HCT116 (cell line): ENCODE measurements around the gene SRP54. TPM values are rescaled to one million over a fixed set of nuclear protein-coding genes. Genes with fewer than 3 reads are reported as not detected.

Experiments used
- ATAC-seq: fragments of 200-7000 bp; cut with Tn5 transposase; 2 replicates; pipeline ENCODE4 v1.9.1; 2020; ENCODE audit warnings: mild to moderate bottlenecking, moderate library complexity
- BruUV-seq: library from RNA; stranded (reverse); fragments of 400-500 nt; replicated peaks from 2 replicates; lab custom pipeline; 2021; lab: Mats Ljungman, UMichigan
- CTCF ChIA-PET: fragments of 300-600 bp; sonication (Branson Sonifier 250); formaldehyde crosslinking; loops from one replicate; lab custom pipeline; 2021; ENCODE audit warnings: antibody characterized with exemption; lab: Charles Lee
- POLR2A ChIA-PET: fragments of 300-600, 350-600 bp; sonication (Branson Sonifier 250); formaldehyde crosslinking; loops from one replicate; lab custom pipeline; 2021; ENCODE audit warnings: antibody characterized with exemption; lab: Charles Lee
- RAD21 ChIA-PET, 2 experiments: fragments of 300-600 bp; sonication (Branson Sonifier 250); formaldehyde crosslinking; loops; one replicate each; lab custom pipeline; 2023; ENCODE audit warnings: low total read pairs in 2 of 2; ENCODE audit not compliant: uncharacterized antibody in 2 of 2, unreplicated experiment in 2 of 2, low non-redundant PET in 1 of 2; lab: Charles Lee
- DNase-seq: peaks from one replicate; pipeline ENCODE4 v3.0.0-alpha.2; 2010; ENCODE audit warnings: low read depth, low spot score
- H2AFZ ChIP-seq: fragments of 200-600 bp; shearing (Covaris generic), sonication (generic); 2 replicates; pipeline ENCODE4 v1.6.1; 2017; ENCODE audit warnings: low read depth, mixed run types, mixed read lengths, antibody characterized with exemption, low read length; ENCODE audit not compliant: poor library complexity, severe bottlenecking
- H3K27ac ChIP-seq: 2 replicates; pipeline ENCODE4 v1.5.1; 2012; ENCODE audit warnings: low read depth, low read length
- H3K27me3 ChIP-seq: fragments of 200-600 bp; sonication (generic); 2 replicates; pipeline ENCODE4 v1.6.1; 2016; ENCODE audit warnings: mixed run types, low read length, mixed read lengths; ENCODE audit not compliant: insufficient read depth
- H3K36me3 ChIP-seq, 2 experiments: fragments of 200-500 bp in 1 of 2; fragments of 200-600 bp in 1 of 2; sonication (Bioruptor generic) in 1 of 2; sonication (generic) in 1 of 2; 2 replicates each; pipeline versions ENCODE4 v1.5.1 to v1.6.1; 2014 to 2016; ENCODE audit warnings: low read length in 2 of 2, inconsistent platforms in 1 of 2, mixed read lengths in 1 of 2, mixed run types in 1 of 2; ENCODE audit not compliant: insufficient read depth in 2 of 2, control insufficient read depth in 1 of 2
- H3K4me1 ChIP-seq, 2 experiments: fragments of 200-600 bp in 1 of 2; sonication (generic) in 1 of 2; 2 replicates each; pipeline versions ENCODE4 v1.5.1 to v1.6.1; 2012 to 2017; ENCODE audit warnings: low read length in 2 of 2, inconsistent platforms in 1 of 2, mild to moderate bottlenecking in 1 of 2, mixed read lengths in 1 of 2, mixed run types in 1 of 2, moderate library complexity in 1 of 2; ENCODE audit not compliant: insufficient read depth in 2 of 2, control insufficient read depth in 1 of 2
- H3K4me2 ChIP-seq: fragments of 200-600 bp; sonication (generic); 2 replicates; pipeline ENCODE4 v1.6.1; 2017; ENCODE audit warnings: mixed run types, low read length, mixed read lengths
- H3K4me3 ChIP-seq, 2 experiments: fragments of 200-600 bp in 1 of 2; sonication (generic) in 1 of 2; replicated peaks in 1 of 2; 2 replicates each; pipeline ENCODE4 v1.5.1; 2011 to 2016; ENCODE audit warnings: low read length in 2 of 2, control low read depth in 1 of 2, low read depth in 1 of 2, mild to moderate bottlenecking in 1 of 2, mixed read lengths in 1 of 2, mixed run types in 1 of 2
- H3K79me2 ChIP-seq: fragments of 200-600 bp; sonication (generic); 2 replicates; pipeline ENCODE4 v1.6.1; 2017; ENCODE audit warnings: mild to moderate bottlenecking, mixed run types, low read length, moderate library complexity, mixed read lengths; ENCODE audit not compliant: insufficient read depth
- H3K9ac ChIP-seq: fragments of 200-600 bp; sonication (generic); 2 replicates; pipeline ENCODE4 v1.6.1; 2016; ENCODE audit warnings: low read length, mixed read lengths
- H3K9me2 ChIP-seq: fragments of 200-600 bp; sonication (generic), shearing (Covaris generic); 2 replicates; pipeline ENCODE4 v1.6.1; 2017; ENCODE audit warnings: mixed run types, mild to moderate bottlenecking, moderate library complexity; ENCODE audit not compliant: insufficient read depth
- H3K9me3 ChIP-seq, 2 experiments: fragments of 200-500 bp in 1 of 2; fragments of 200-600 bp in 1 of 2; sonication (Bioruptor generic) in 1 of 2; sonication (generic) in 1 of 2; 2 replicates each; pipeline ENCODE4 v1.6.1; 2014 to 2017; ENCODE audit warnings: low read length in 2 of 2, mixed read lengths in 2 of 2, inconsistent platforms in 1 of 2, low read depth in 1 of 2, mild to moderate bottlenecking in 1 of 2, mixed run types in 1 of 2, moderate library complexity in 1 of 2; ENCODE audit not compliant: control insufficient read depth in 1 of 2, insufficient read depth in 1 of 2
- H4K20me1 ChIP-seq: fragments of 200-600 bp; sonication (generic), shearing (Covaris generic); 2 replicates; pipeline ENCODE4 v1.6.1; 2017; ENCODE audit warnings: mixed run types, mild to moderate bottlenecking, moderate library complexity; ENCODE audit not compliant: insufficient read depth
- CBX3 ChIP-seq: IDR thresholded peaks from 2 replicates; pipeline ENCODE4 v1.6.1; 2012; ENCODE audit warnings: low read depth
- CEBPB ChIP-seq: IDR thresholded peaks from 2 replicates; pipeline ENCODE4 v1.6.1; 2012; ENCODE audit warnings: low read depth
- CTCF ChIP-seq, 3 experiments: fragments of 200-600 bp in 1 of 3; sonication (generic) in 1 of 3; IDR thresholded peaks in 2 of 3; conservative IDR thresholded peaks in 1 of 3; 2 replicates each; pipeline ENCODE4 v1.5.1; 2012 to 2017; ENCODE audit warnings: low read depth in 2 of 3, low read length in 2 of 3, antibody characterized with exemption in 1 of 3, borderline replicate concordance in 1 of 3, control low read depth in 1 of 3, mild to moderate bottlenecking in 1 of 3, mixed read lengths in 1 of 3, mixed run types in 1 of 3, moderate library complexity in 1 of 3; ENCODE audit not compliant: insufficient read depth in 1 of 3
- EGR1 ChIP-seq: IDR thresholded peaks from 2 replicates; pipeline ENCODE4 v1.6.1; 2012; ENCODE audit warnings: low read depth
- ELF1 ChIP-seq: IDR thresholded peaks from 2 replicates; pipeline ENCODE4 v1.6.1; 2012; ENCODE audit warnings: low read depth, borderline replicate concordance
- EZH2 ChIP-seq: fragments of 200-600 bp; sonication (generic); IDR thresholded peaks from 2 replicates; pipeline ENCODE4 v1.6.1; 2017; ENCODE audit warnings: antibody characterized with exemption, mixed run types
- EZH2phosphoT487 ChIP-seq: fragments of 200-600 bp; IDR thresholded peaks from 2 replicates; pipeline ENCODE4 v1.6.1; 2018; ENCODE audit warnings: antibody characterized with exemption, borderline replicate concordance
- JUND ChIP-seq: IDR thresholded peaks from 2 replicates; pipeline ENCODE4 v1.6.1; 2012
- MAX ChIP-seq: IDR thresholded peaks from 2 replicates; pipeline ENCODE4 v1.6.1; 2012
- POLR2A ChIP-seq: IDR thresholded peaks from 2 replicates; pipeline ENCODE4 v1.7.0; 2011; ENCODE audit warnings: borderline replicate concordance; ENCODE audit not compliant: insufficient read depth, insufficient read length; ENCODE audit errors: extremely low read depth
- RAD21 ChIP-seq: IDR thresholded peaks from 2 replicates; pipeline ENCODE4 v1.6.1; 2012; ENCODE audit warnings: low read depth, mild to moderate bottlenecking
- REST ChIP-seq: IDR thresholded peaks from 2 replicates; pipeline ENCODE4 v1.6.1; 2012; ENCODE audit warnings: low read depth
- SIN3A ChIP-seq: IDR thresholded peaks from 2 replicates; pipeline ENCODE4 v1.6.1; 2012; ENCODE audit warnings: low read depth
- SP1 ChIP-seq: IDR thresholded peaks from 2 replicates; pipeline ENCODE4 v1.6.1; 2012; ENCODE audit warnings: low read depth
- SRF ChIP-seq: IDR thresholded peaks from 2 replicates; pipeline ENCODE4 v1.6.1; 2012; ENCODE audit warnings: low read depth
- TCF7L2 ChIP-seq: IDR thresholded peaks from 2 replicates; pipeline ENCODE4 v1.7.0; 2011; ENCODE audit warnings: borderline replicate concordance, inconsistent platforms; ENCODE audit not compliant: insufficient read depth, insufficient read length; ENCODE audit errors: extremely low read depth
- YY1 ChIP-seq: IDR thresholded peaks from 2 replicates; pipeline ENCODE4 v1.6.1; 2011; ENCODE audit warnings: low read length, low read depth, moderate library complexity, mild to moderate bottlenecking; ENCODE audit not compliant: insufficient replicate concordance; ENCODE audit errors: extremely low read depth
- ZBTB33 ChIP-seq: IDR thresholded peaks from 2 replicates; pipeline ENCODE4 v1.6.1; 2011; ENCODE audit warnings: mild to moderate bottlenecking, low read length, moderate library complexity; ENCODE audit not compliant: insufficient replicate concordance; ENCODE audit errors: extremely low read depth
- ZNF274 ChIP-seq: fragments of 200-500 bp; sonication (Bioruptor generic); IDR thresholded peaks from 2 replicates; pipeline ENCODE4 v1.6.1; 2014; ENCODE audit warnings: mild to moderate bottlenecking, low read depth, low read length, inconsistent platforms
- intact Hi-C: fragments of 100-400 bp; cut with micrococcal nuclease; formaldehyde crosslinking; loops from 2 replicates; pipeline ENCODE4 v1.10.0; 2022
- total RNA-seq: library from RNA; stranded (reverse); gene quantifications from one replicate; pipeline ENCODE4 v1.2.1, GENCODE V29; 2021; ENCODE audit not compliant: unreplicated experiment

Gene SRP54
- total RNA-seq, 1 experiment from 2014 or later: 53.0 TPM

GRCh38 chr14:35034440-35034833, 51.6 kb downstream of the SRP54 start:
- no peak for TF ChIP-seq YY1
- no peak for TF ChIP-seq SIN3A
- no peak for TF ChIP-seq ZNF274
- TF ChIP-seq CTCF (IDR thresholded peaks at IDR 0.05 in 2 of 3, conservative IDR thresholded peaks at IDR 0.05 in 1 of 3; ENCODE audit: borderline replicate concordance in 1 of 3, insufficient read depth in 1 of 3, low read depth in 2 of 3, low read length in 2 of 3): no peak
- no peak for TF ChIP-seq CBX3
- no peak for TF ChIP-seq JUND
- TF ChIP-seq EZH2phosphoT487: no peak
- no peak for TF ChIP-seq EGR1
- TF ChIP-seq TCF7L2: no peak
- TF ChIP-seq ELF1: no peak
- no peak for TF ChIP-seq POLR2A
- no peak for TF ChIP-seq CEBPB
- TF ChIP-seq ZBTB33: no peak
- no peak for TF ChIP-seq SRF
- TF ChIP-seq EZH2: no peak
- TF ChIP-seq SP1: no peak
- no peak for TF ChIP-seq REST
- TF ChIP-seq MAX: no peak
- TF ChIP-seq RAD21: no peak
- Histone ChIP-seq H3K9ac (no peak overlapping the region), H3K4me2 (no peak overlapping the region), H3K27ac (no peak overlapping the region), H3K9me3 (no peaks in the 10 kb centered on the region), H2AFZ (no peak overlapping the region), H3K4me3 (no peak overlapping the region), H3K9me2 (no peaks in the 10 kb centered on the region), H3K4me1 (no peaks in the 10 kb centered on the region), H3K27me3 (no peaks in the 10 kb centered on the region), H3K36me3 (0 out of 4 replicates have a peak, but pooled peaks cover 0 to under 1% of the 10 kb centered on the region in 2 experiments), H3K79me2 (no peaks in the 10 kb centered on the region), H4K20me1 (no peaks in the 10 kb centered on the region)
- intact Hi-C loops: no loop called here
- RAD21 ChIA-PET: no interaction called here
- CTCF ChIA-PET: no interaction called here
- DNase-seq (no peak), ATAC-seq (no peak)
- POLR2A ChIA-PET: no interaction called here
- no TSS peak for BruUV-seq
